ENCODE results near the gene STAM2. TPM values are rescaled to one million over a fixed set of nuclear protein-coding genes. Genes with fewer than 3 reads are reported as not detected.
"Not testable (repeated sequence)": the region's sequence is repeated elsewhere in the genome, so short reads cannot be mapped to it uniquely, and the experiment has no call there.

STAM2 gene
- total and polyA plus RNA-seq, 7 experiments from 2014 or later, result 2.6 to 22.2 (median 15.0) TPM

DNA sequence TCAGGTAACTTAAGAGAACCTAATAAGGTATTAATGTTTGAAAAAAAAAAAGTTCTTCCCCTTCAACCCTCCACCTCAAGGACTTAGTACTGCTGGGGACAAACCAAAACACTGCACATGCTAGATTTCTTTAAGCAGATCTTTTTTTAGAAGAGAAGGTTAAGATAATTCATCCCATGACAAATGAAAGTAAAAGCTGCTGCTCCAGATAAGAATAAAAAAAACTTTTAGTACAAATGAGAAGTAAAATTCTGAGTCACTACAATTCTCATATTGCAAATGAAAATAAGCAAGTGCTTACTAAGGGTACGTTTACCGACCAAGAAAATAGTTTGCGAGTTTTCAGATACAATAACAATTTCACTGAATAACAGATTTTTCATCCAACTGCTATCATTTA is 8.9 kb downstream of the STAM2 start:
- Mint-ChIP-seq H3K4me3 (peak overlapping the region in 1 of 10 donors; percentile 40), H3K36me3 (peaks cover 0 to 18% (median 9%) of the 10 kb centered on the region in 5 donors), H3K27ac (peak overlapping the region in 1 of 9 donors; percentile 42), H3K9me3 (peaks cover 0 to 4% (median 0%) of the 10 kb centered on the region in 11 donors), H3K27me3 (no peaks in the 10 kb centered on the region), H3K4me1 (peaks cover 17 to 53% (median 41%) of the 10 kb centered on the region in 7 donors)
- Histone ChIP-seq H3K9me3 (ENCODE audit: control insufficient read depth in 2 of 3, low read length in 3 of 3) (no peaks in the 10 kb centered on the region), H3K4me3 (ENCODE audit: low read length) (no peak overlapping the region), H3K4me1 (ENCODE audit: control insufficient read depth in 2 of 2, insufficient read depth in 2 of 2, low read length in 2 of 2) (peaks cover 4% of the 10 kb centered on the region in 2 donors), H3K27me3 (ENCODE audit: control insufficient read depth in 2 of 2, insufficient read depth in 2 of 2, low read length in 2 of 2) (no peaks in the 10 kb centered on the region), H3K27ac (ENCODE audit: low read depth, low read length) (no peak overlapping the region), H3K36me3 (ENCODE audit: control insufficient read depth in 2 of 3, insufficient read depth in 3 of 3, low read length in 3 of 3) (no peaks in the 10 kb centered on the region)
- ChIA-PET CTCF (no interaction called here), POLR2A (no interaction called here)
- DNase-seq (no peak), ATAC-seq (peak; percentile 10)
- intact Hi-C loops (cut with micrococcal nuclease), result loop anchor here in 1 of 2 donors (1.0 kb wide), 1 partner anchor 9 kb away; the partner anchor contains the start of gene STAM2

- H3K36me3 ChIP-seq (ENCODE audit: control insufficient read depth in 2 of 3, insufficient read depth in 3 of 3, low read length in 3 of 3), result no peaks in the 10 kb centered on the region
- Mint-ChIP-seq H3K27me3 (no peaks in the 10 kb centered on the region), H3K27ac (peak overlapping the region in 1 of 9 donors; percentile 42), H3K4me1 (peaks cover 14 to 53% (median 41%) of the 10 kb centered on the region in 7 donors), H3K36me3 (peaks cover 0 to 21% (median 12%) of the 10 kb centered on the region in 5 donors), H3K4me3 (no peak overlapping the region), H3K9me3 (peaks cover 0 to 7% (median 0%) of the 10 kb centered on the region in 11 donors)
- H3K4me1 ChIP-seq (ENCODE audit: control insufficient read depth in 2 of 2, insufficient read depth in 2 of 2, low read length in 2 of 2), result peaks cover 4% of the 10 kb centered on the region in 2 donors
- DNase-seq (no peak), ATAC-seq (no peak)
- ChIA-PET CTCF (no interaction called here), POLR2A (no interaction called here)
- intact Hi-C loops (cut with micrococcal nuclease), result no loop called here
- H3K9me3 ChIP-seq (ENCODE audit: control insufficient read depth in 2 of 3, low read length in 3 of 3), result no peaks in the 10 kb centered on the region
- no peaks in the 10 kb centered on the region for H3K27me3 ChIP-seq (ENCODE audit: control insufficient read depth in 2 of 2, insufficient read depth in 2 of 2, low read length in 2 of 2)
- no peak overlapping the region for H3K27ac ChIP-seq (ENCODE audit: low read depth, low read length)
- no peak overlapping the region for H3K4me3 ChIP-seq (ENCODE audit: low read length)
Observed at GRCh38 chr2:152165780-152166179, 9.8 kb downstream of the STAM2 start.

GRCh38 chr2:152165306-152165705 is 10.3 kb downstream of the STAM2 start:
- Histone ChIP-seq H3K27ac (ENCODE audit: low read depth, low read length) (no peak overlapping the region), H3K36me3 (ENCODE audit: control insufficient read depth in 2 of 3, insufficient read depth in 3 of 3, low read length in 3 of 3) (no peaks in the 10 kb centered on the region), H3K4me1 (ENCODE audit: control insufficient read depth in 2 of 2, insufficient read depth in 2 of 2, low read length in 2 of 2) (peaks cover 4% of the 10 kb centered on the region in 2 donors), H3K4me3 (ENCODE audit: low read length) (no peak overlapping the region), H3K9me3 (ENCODE audit: control insufficient read depth in 2 of 3, low read length in 3 of 3) (no peaks in the 10 kb centered on the region), H3K27me3 (ENCODE audit: control insufficient read depth in 2 of 2, insufficient read depth in 2 of 2, low read length in 2 of 2) (no peaks in the 10 kb centered on the region)
- H3K27me3 Mint-ChIP-seq, result no peaks in the 10 kb centered on the region
- peak overlapping the region in 1 of 9 donors; percentile 65 for H3K27ac Mint-ChIP-seq
- H3K36me3 Mint-ChIP-seq, result peaks cover 0 to 21% (median 12%) of the 10 kb centered on the region in 5 donors
- no peak for ATAC-seq
- ChIA-PET CTCF (no interaction called here), POLR2A (no interaction called here)
- DNase-seq, result no peak
- peaks cover 0 to 7% (median 0%) of the 10 kb centered on the region in 11 donors for H3K9me3 Mint-ChIP-seq
- H3K4me3 Mint-ChIP-seq, result no peak overlapping the region
- peaks cover 14 to 53% (median 41%) of the 10 kb centered on the region in 7 donors for H3K4me1 Mint-ChIP-seq
- intact Hi-C loops (cut with micrococcal nuclease), result no loop called here

GRCh38 chr2:152163669-152164068 is 11.9 kb downstream of the STAM2 start:
- ATAC-seq; H3K9me3 Mint-ChIP-seq; CTCF ChIA-PET; H3K4me3 ChIP-seq (ENCODE audit: low read length); intact Hi-C loops (cut with micrococcal nuclease); H3K4me3 Mint-ChIP-seq; POLR2A ChIA-PET; H3K27ac ChIP-seq (ENCODE audit: low read depth, low read length); H3K27me3 Mint-ChIP-seq; H3K9me3 ChIP-seq (ENCODE audit: control insufficient read depth in 2 of 3, low read length in 3 of 3); DNase-seq; H3K27me3 ChIP-seq (ENCODE audit: control insufficient read depth in 2 of 2, insufficient read depth in 2 of 2, low read length in 2 of 2); H3K4me1 ChIP-seq (ENCODE audit: control insufficient read depth in 2 of 2, insufficient read depth in 2 of 2, low read length in 2 of 2); H3K36me3 ChIP-seq (ENCODE audit: control insufficient read depth in 2 of 3, insufficient read depth in 3 of 3, low read length in 3 of 3): not testable (repeated sequence)
- Mint-ChIP-seq H3K27ac (peak overlapping the region in 1 of 9 donors; percentile 30), H3K36me3 (peaks cover 0 to 20% (median 9%) of the 10 kb centered on the region in 5 donors), H3K4me1 (peaks cover 6 to 44% (median 29%) of the 10 kb centered on the region in 7 donors)

DNA sequence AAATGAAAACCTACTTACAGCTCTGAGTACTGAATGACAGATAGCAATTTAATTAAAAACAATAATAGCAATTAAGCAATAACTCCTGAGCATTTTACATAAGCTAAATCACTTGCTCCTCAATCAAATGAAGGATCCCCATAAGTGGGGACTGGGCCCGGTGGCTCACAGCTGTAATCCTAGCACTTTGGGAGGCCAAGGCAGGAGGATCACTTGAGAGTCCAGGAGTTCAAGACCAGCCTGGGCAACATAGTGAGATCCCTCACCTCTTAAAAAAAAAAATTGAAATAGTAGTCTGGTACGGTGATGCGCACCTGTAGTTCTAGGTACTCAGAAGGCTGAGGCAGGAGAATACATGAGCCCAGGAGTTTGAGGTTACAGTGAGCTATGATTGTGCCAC is 13.4 kb downstream of the STAM2 start:
- H3K27ac ChIP-seq (ENCODE audit: low read depth, low read length), result no peak overlapping the region
- ChIA-PET CTCF (interaction anchor here (0.6 kb wide), 1 partner anchor 94 kb away, joined by 3 read pairs; no protein-coding TSS in a partner anchor), POLR2A (no interaction called here)
- Mint-ChIP-seq H3K9me3 (peaks cover 0 to 17% (median 5%) of the 10 kb centered on the region in 11 donors), H3K36me3 (peaks cover 5 to 27% (median 19%) of the 10 kb centered on the region in 5 donors), H3K4me1 (peaks cover 13 to 39% (median 26%) of the 10 kb centered on the region in 7 donors), H3K4me3 (no peak overlapping the region), H3K27ac (peak overlapping the region in 1 of 9 donors; percentile 36), H3K27me3 (no peaks in the 10 kb centered on the region)
- H3K4me1 ChIP-seq (ENCODE audit: control insufficient read depth in 2 of 2, insufficient read depth in 2 of 2, low read length in 2 of 2), result peaks cover 2% of the 10 kb centered on the region in 2 donors
- DNase-seq, result no peak
- no peak overlapping the region for H3K4me3 ChIP-seq (ENCODE audit: low read length)
- no peak for ATAC-seq
- no peaks in the 10 kb centered on the region for H3K9me3 ChIP-seq (ENCODE audit: control insufficient read depth in 2 of 3, low read length in 3 of 3)
- no peaks in the 10 kb centered on the region for H3K27me3 ChIP-seq (ENCODE audit: control insufficient read depth in 2 of 2, insufficient read depth in 2 of 2, low read length in 2 of 2)
- H3K36me3 ChIP-seq (ENCODE audit: control insufficient read depth in 2 of 3, insufficient read depth in 3 of 3, low read length in 3 of 3), result peaks cover 0 to 4% (median 0%) of the 10 kb centered on the region in 3 experiments
- intact Hi-C loops (cut with micrococcal nuclease), result no loop called here

DNA sequence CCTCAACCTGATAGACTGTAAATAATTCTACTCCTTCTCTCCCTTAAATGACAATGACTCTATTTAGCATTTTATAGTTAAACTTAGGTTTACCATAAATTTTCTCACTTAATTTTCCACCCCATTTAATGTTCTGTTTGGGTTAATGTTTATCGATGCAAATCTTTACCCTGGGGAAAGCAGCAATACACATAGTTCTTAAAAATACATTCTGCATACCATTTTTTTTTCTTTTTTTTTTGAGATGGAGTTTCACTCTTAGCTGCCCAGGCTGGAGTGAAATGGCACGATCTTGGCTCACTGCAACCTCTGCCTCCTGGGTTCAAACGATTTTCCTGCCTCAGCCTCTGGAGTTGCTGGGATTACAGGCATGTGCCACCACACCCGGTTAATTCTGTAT is 14.0 kb downstream of the STAM2 start:
- DNase-seq (no peak), ATAC-seq (no peak)
- H3K27ac ChIP-seq (ENCODE audit: low read depth, low read length), result no peak overlapping the region
- ChIA-PET POLR2A (no interaction called here), CTCF (no interaction called here)
- Mint-ChIP-seq H3K9me3 (peaks cover 0 to 22% (median 5%) of the 10 kb centered on the region in 11 donors), H3K36me3 (peaks cover 5 to 31% (median 25%) of the 10 kb centered on the region in 5 donors), H3K27me3 (no peaks in the 10 kb centered on the region), H3K4me3 (no peak overlapping the region), H3K27ac (peak overlapping the region in 1 of 9 donors; percentile 36), H3K4me1 (peaks cover 13 to 39% (median 26%) of the 10 kb centered on the region in 7 donors)
- no peaks in the 10 kb centered on the region for H3K27me3 ChIP-seq (ENCODE audit: control insufficient read depth in 2 of 2, insufficient read depth in 2 of 2, low read length in 2 of 2)
- H3K4me3 ChIP-seq (ENCODE audit: low read length), result no peak overlapping the region
- H3K4me1 ChIP-seq (ENCODE audit: control insufficient read depth in 2 of 2, insufficient read depth in 2 of 2, low read length in 2 of 2), result no peaks in the 10 kb centered on the region
- no peaks in the 10 kb centered on the region for H3K9me3 ChIP-seq (ENCODE audit: control insufficient read depth in 2 of 3, low read length in 3 of 3)
- peaks cover 0 to 4% (median 0%) of the 10 kb centered on the region in 3 experiments for H3K36me3 ChIP-seq (ENCODE audit: control insufficient read depth in 2 of 3, insufficient read depth in 3 of 3, low read length in 3 of 3)
- intact Hi-C loops (cut with micrococcal nuclease), result no loop called here

- H3K27me3 Mint-ChIP-seq; ATAC-seq; intact Hi-C loops (cut with micrococcal nuclease); H3K27me3 ChIP-seq (ENCODE audit: control insufficient read depth in 2 of 2, insufficient read depth in 2 of 2, low read length in 2 of 2); H3K36me3 ChIP-seq (ENCODE audit: control insufficient read depth in 2 of 3, insufficient read depth in 3 of 3, low read length in 3 of 3); H3K4me3 Mint-ChIP-seq; H3K4me3 ChIP-seq (ENCODE audit: low read length); H3K4me1 ChIP-seq (ENCODE audit: control insufficient read depth in 2 of 2, insufficient read depth in 2 of 2, low read length in 2 of 2); H3K27ac Mint-ChIP-seq; H3K9me3 ChIP-seq (ENCODE audit: control insufficient read depth in 2 of 3, low read length in 3 of 3); POLR2A ChIA-PET; H3K27ac ChIP-seq (ENCODE audit: low read depth, low read length); CTCF ChIA-PET; DNase-seq: not testable (repeated sequence)
- Mint-ChIP-seq H3K9me3 (peaks cover 0 to 22% (median 5%) of the 10 kb centered on the region in 11 donors), H3K36me3 (peaks cover 5 to 31% (median 28%) of the 10 kb centered on the region in 5 donors), H3K4me1 (peaks cover 8 to 39% (median 25%) of the 10 kb centered on the region in 7 donors)
Observed at GRCh38 chr2:152160378-152160777, 15.2 kb downstream of the STAM2 start.
